ENCODE data around the gene GCC2. TPM values are rescaled to one million over a fixed set of nuclear protein-coding genes. Genes with fewer than 3 reads are reported as not detected.

Gene GCC2
- total and polyA plus RNA-seq, 2 of the 13 experiments (the other 11 are each of a cell fraction or from before 2014, with no cell fraction given) = 17.6 to 22.5 TPM

- no peak for TF ChIP-seq MEIS1 (CRISPR knock-in tag; IDR thresholded peaks at IDR 0.05; ENCODE audit: borderline replicate concordance)
- TF ChIP-seq ZMAT5 (CRISPR knock-in tag; IDR thresholded peaks at IDR 0.05; ENCODE audit: borderline replicate concordance, low read depth) = no peak
- TF ChIP-seq DRAP1 (CRISPR knock-in tag; IDR thresholded peaks at IDR 0.05) = 0 out of 2 replicates have a peak, but pooled peaks have one; percentile 20
- TF ChIP-seq ZBTB43 (CRISPR knock-in tag; conservative IDR thresholded peaks at IDR 0.05) = no peak
- no peak for TF ChIP-seq ZNF512 (CRISPR knock-in tag; IDR thresholded peaks at IDR 0.05)
- no peak for TF ChIP-seq SALL2 (CRISPR knock-in tag; IDR thresholded peaks at IDR 0.05)
- peak; percentile 50; the same call in 1 of the 2 replicates for TF ChIP-seq KDM2A (CRISPR knock-in tag; IDR thresholded peaks at IDR 0.05; ENCODE audit: borderline replicate concordance, low read depth)
- peak; percentile 40; the same call in 1 of the 2 replicates for TF ChIP-seq CEBPG (CRISPR knock-in tag; IDR thresholded peaks at IDR 0.05)
- TF ChIP-seq FOXP4 (CRISPR knock-in tag; IDR thresholded peaks at IDR 0.05) = no peak
- TF ChIP-seq TEAD3 (CRISPR knock-in tag; optimal IDR thresholded peaks at IDR 0.05; ENCODE audit: borderline replicate concordance) = peak; percentile 97
- TF ChIP-seq ARID5B (CRISPR knock-in tag; IDR thresholded peaks at IDR 0.05) = peak; percentile 71
- no peak for TF ChIP-seq POGK (CRISPR knock-in tag; conservative IDR thresholded peaks at IDR 0.05)
- no peak for TF ChIP-seq ZNF607 (CRISPR knock-in tag; IDR thresholded peaks at IDR 0.05; ENCODE audit: borderline replicate concordance)
- TF ChIP-seq ZSCAN29 (CRISPR knock-in tag; conservative IDR thresholded peaks at IDR 0.05) = no peak
- peak; percentile 56 for TF ChIP-seq FOXO1 (CRISPR knock-in tag; IDR thresholded peaks at IDR 0.05)
- TF ChIP-seq ZNF878 (CRISPR knock-in tag; IDR thresholded peaks at IDR 0.05) = no peak
- peak; percentile 26; the same call in 1 of the 2 replicates for TF ChIP-seq THAP11 (CRISPR knock-in tag; IDR thresholded peaks at IDR 0.05)
- TF ChIP-seq SMARCC2 (IDR thresholded peaks at IDR 0.05) = no peak
- no peak for TF ChIP-seq ZNF556 (CRISPR knock-in tag; IDR thresholded peaks at IDR 0.05; ENCODE audit: borderline replicate concordance)
Measured at GRCh38 chr2:108417254-108417653, 31.8 kb upstream of the GCC2 start (continued).
